Ovary (tissue), 9 donors: Measurements from ENCODE around the gene MRPL39. TPM values are rescaled to one million over a fixed set of nuclear protein-coding genes. Genes with fewer than 3 reads are reported as not detected.

Experiments
- DNase-seq, 5 donors: peaks; one replicate each; pipeline ENCODE4 v3.0.0-alpha.2; 2019 to 2020
- H3K27ac ChIP-seq, 2 donors: fragments of 200-600 bp; one replicate each; pipeline versions ENCODE4 v1.5.1 to v1.8.0; 2019 to 2022
- H3K27me3 ChIP-seq: fragments of 200-600 bp; one replicate; pipeline ENCODE4 v1.8.0; 2022
- H3K36me3 ChIP-seq: fragments of 200-600 bp; sonication (generic); one replicate; pipeline ENCODE4 v1.5.1; 2019
- H3K4me1 ChIP-seq: one replicate; pipeline ENCODE4 v1.8.1; 2013; ENCODE audit warnings: mild to moderate bottlenecking, moderate library complexity; ENCODE audit not compliant: insufficient read depth
- H3K4me3 ChIP-seq: fragments of 200-600 bp; sonication (generic); one replicate; pipeline ENCODE4 v1.5.1; 2017
- H3K9me3 ChIP-seq, 2 donors: fragments of 200-600 bp in 1 of 2; sonication (generic) in 1 of 2; one replicate each; pipeline versions ENCODE4 v1.5.1 to v1.8.1; 2013 to 2019; ENCODE audit warnings: mild to moderate bottlenecking in 1 of 2, moderate library complexity in 1 of 2
- CTCF ChIP-seq, 3 donors: fragments of 450-650 bp in 2 of 3; fragments of 200-600 bp in 1 of 3; IDR thresholded peaks; one replicate each; pipeline versions ENCODE4 v1.5.1 to v1.8.0; 2016 to 2022; ENCODE audit warnings: antibody characterized with exemption in 3 of 3, mild to moderate bottlenecking in 1 of 3
- EP300 ChIP-seq: sonication (generic); formaldehyde crosslinking; IDR thresholded peaks from one replicate; pipeline ENCODE4 v1.6.1; 2017; ENCODE audit warnings: antibody characterized with exemption
- POLR2A ChIP-seq: fragments of 450-650 bp; IDR thresholded peaks from one replicate; pipeline ENCODE4 v1.6.1; 2017; ENCODE audit warnings: antibody characterized with exemption, mild to moderate bottlenecking, moderate library complexity
- WGBS, 3 donors: extraction: QIAGEN DNeasy Blood & Tissue Kit in 1 of 3; methylation state at CpG; one replicate each; pipeline versions ENCODE4 v1.1.5 to v1.1.7; 2013 to 2017; 5-methylcytosine and 5-hydroxymethylcytosine counted together
- intact Hi-C, 4 donors: fragments of 100-400 bp; cut with DNase I; formaldehyde crosslinking; loops; one replicate each; pipeline versions ENCODE4 v1.11.0 to v1.15.1; 2022 to 2023
- polyA plus RNA-seq, 2 donors: library from polyadenylated mRNA; stranded (reverse); fragments of 200-250 nt in 1 of 2; fragments of 350-450 nt in 1 of 2; fragmentation: Illumina TruSeq in 1 of 2; extraction: RNeasy Lipid Tissue Mini Kit (QIAGEN cat#74804) in 1 of 2; gene quantifications; one replicate each; pipeline ENCODE4 v1.2.3, GENCODE V29; 2013 to 2014
- total RNA-seq, 7 donors: library from RNA; depleted of rRNA in 2 of 7; stranded (reverse); fragments of >200 nt in 2 of 7; fragmentation: NEBNext Ultra II Directional in 3 of 7; extraction: Animal tissue kit (Norgen Biotek cat#: 25700) in 3 of 7; gene quantifications; one replicate each; pipeline versions ENCODE4 v1.1.0 to v1.2.4, GENCODE V29; 2016 to 2023
- donor health status: DM: no; HTN: no; CAD: no; lungs with moderate emphysema.
- donor health status: DM: no; HTN: no; CAD: no.
- donor health status: Bipolar disorder and iron deficiency.
- donor health status: DM: yes; HTN: yes; CAD: no.
- donor health status: DM: no; HTN: no; CAD: no.
- donor health status: DM: yes; HTN: yes; CAD: no.

MRPL39 gene
- total and polyA plus RNA-seq, 9 donors: 15.3 to 26.3 (median 19.0) TPM

- H3K27me3 ChIP-seq: no peaks in the 10 kb centered on the region
- intact Hi-C loops: no loop called here
- H3K4me1 ChIP-seq: no peaks in the 10 kb centered on the region
- TF ChIP-seq POLR2A (no peak), CTCF (IDR thresholded peaks at IDR 0.05) (no peak), EP300 (no peak)
- no peak for DNase-seq
- H3K27ac ChIP-seq: no peak overlapping the region
- no peaks in the 10 kb centered on the region for H3K36me3 ChIP-seq
- H3K4me3 ChIP-seq: no peak overlapping the region
- WGBS, 3 donors: 93 to 100% (median 93%) methylated on average over 1 of the region's 1 CpG
- no peaks in the 10 kb centered on the region for H3K9me3 ChIP-seq
Measured at GRCh38 chr21:25551569-25551968, 55.7 kb downstream of the MRPL39 start.

- no peak for DNase-seq
- no peaks in the 10 kb centered on the region for H3K27me3 ChIP-seq
- H3K4me1 ChIP-seq: no peaks in the 10 kb centered on the region
- no peak for TF ChIP-seq POLR2A
- no peak for TF ChIP-seq EP300
- TF ChIP-seq CTCF (IDR thresholded peaks at IDR 0.05): no peak
- no peak overlapping the region for H3K4me3 ChIP-seq
- 92 to 94% (median 94%) methylated on average over 11 of the region's 11 CpGs for whole genome bisulfite sequencing, 3 donors
- H3K9me3 ChIP-seq: no peaks in the 10 kb centered on the region
- intact Hi-C loops: no loop called here
- no peak overlapping the region for H3K27ac ChIP-seq
- H3K36me3 ChIP-seq: no peaks in the 10 kb centered on the region
Measured at GRCh38 chr21:25550352-25551120, 56.7 kb downstream of the MRPL39 start.

- H3K27ac ChIP-seq: no peak overlapping the region
- no peak overlapping the region for H3K4me3 ChIP-seq
- no peaks in the 10 kb centered on the region for H3K36me3 ChIP-seq
- TF ChIP-seq POLR2A: no peak
- no peak for TF ChIP-seq EP300
- TF ChIP-seq CTCF (IDR thresholded peaks at IDR 0.05): no peak
- H3K9me3 ChIP-seq: peaks cover 0 to 4% of the 10 kb centered on the region in 2 donors
- H3K4me1 ChIP-seq: no peaks in the 10 kb centered on the region
- no peak for DNase-seq
- H3K27me3 ChIP-seq: no peaks in the 10 kb centered on the region
- WGBS, 3 donors: 80 to 92% (median 89%) methylated on average over 2 of the region's 2 CpGs
- intact Hi-C loops: no loop called here
Measured at GRCh38 chr21:25541042-25541441, 66.2 kb downstream of the MRPL39 start.

GRCh38 chr21:25539606-25540005, 67.7 kb downstream of the MRPL39 start:
- DNase-seq: no peak
- no peaks in the 10 kb centered on the region for H3K4me1 ChIP-seq
- H3K9me3 ChIP-seq: peaks cover 0 to 4% of the 10 kb centered on the region in 2 donors
- H3K4me3 ChIP-seq: no peak overlapping the region
- H3K36me3 ChIP-seq: no peaks in the 10 kb centered on the region
- intact Hi-C loops: no loop called here
- WGBS, 3 donors: 85 to 96% (median 90%) methylated on average over 3 of the region's 3 CpGs
- no peaks in the 10 kb centered on the region for H3K27me3 ChIP-seq
- no peak for TF ChIP-seq POLR2A
- TF ChIP-seq EP300: no peak
- no peak for TF ChIP-seq CTCF (IDR thresholded peaks at IDR 0.05)
- H3K27ac ChIP-seq: no peak overlapping the region
